Activated T-helper 2 cell treated with anti-CD3 and anti-CD28 coated beads, Interferon-gamma antibody, Interleukin-2, Interleukin-4, amounts not matched to agents 10 μg/mL and 5 μg/mL and 100 μg/mL, durations not matched to agents 14 hours and 24 hours and 36 hours (primary cell): ENCODE results near the gene TFF2. TPM values are rescaled to one million over a fixed set of nuclear protein-coding genes. Genes with fewer than 3 reads are reported as not detected.

Experiments used
- DNase-seq: peaks from one replicate; pipeline ENCODE4 v3.0.0; 2021; ENCODE audit warnings: low spot score
- H3K27ac Mint-ChIP-seq: one replicate; pipeline ENCODE4 v1.8.0; 2021; ENCODE audit warnings: mixed read lengths
- H3K27me3 Mint-ChIP-seq: one replicate; pipeline ENCODE4 v1.8.0; 2021; ENCODE audit warnings: low read depth, mixed read lengths
- H3K36me3 Mint-ChIP-seq: one replicate; pipeline ENCODE4 v1.8.0; 2021; ENCODE audit warnings: low read depth, mixed read lengths
- H3K4me1 Mint-ChIP-seq: one replicate; pipeline ENCODE4 v1.8.0; 2021; ENCODE audit warnings: low read depth, mixed read lengths
- H3K4me3 Mint-ChIP-seq: one replicate; pipeline ENCODE4 v1.8.0; 2021; ENCODE audit warnings: low read depth, mild to moderate bottlenecking, moderate library complexity, mixed read lengths
- H3K9me3 Mint-ChIP-seq: one replicate; pipeline ENCODE4 v1.8.0; 2021; ENCODE audit warnings: mixed read lengths
- intact Hi-C: fragments of 100-400 bp; cut with micrococcal nuclease; formaldehyde crosslinking; loops from one replicate; pipeline ENCODE4 v1.15.1; 2023
- total RNA-seq: library from RNA; stranded (reverse); gene quantifications from 2 replicates; pipeline ENCODE4 v1.2.3, GENCODE V29; 2022

Gene TFF2
- total RNA-seq, 1 donor from 2014 or later: not detected

DNA sequence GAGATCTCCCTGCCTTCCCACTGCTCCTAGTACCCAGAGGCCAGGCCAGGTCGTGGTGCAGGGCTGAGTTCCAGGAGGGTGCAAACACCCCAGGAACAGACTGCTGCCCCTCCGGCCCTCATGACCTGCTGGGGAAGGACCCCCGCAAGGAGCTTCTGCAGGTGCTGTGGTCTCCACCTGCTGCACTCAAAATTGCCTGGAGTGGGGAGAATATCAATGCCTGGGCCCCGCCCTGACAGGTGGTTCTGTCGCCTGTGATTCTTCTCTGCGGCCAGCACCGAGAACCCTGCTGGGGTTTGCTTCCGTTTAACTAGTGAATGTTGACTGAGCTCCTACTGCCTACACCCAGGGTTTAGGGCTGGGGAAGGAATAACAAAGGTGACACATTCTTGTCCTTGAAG, 33.5 kb downstream of the TFF2 start:
- intact Hi-C loops: loop anchor here (10.0 kb wide), 1 partner anchor 217 kb away; no protein-coding TSS in a partner anchor
- Mint-ChIP-seq H3K4me1 (peaks cover 5% of the 10 kb centered on the region), H3K36me3 (no peaks in the 10 kb centered on the region), H3K9me3 (no peaks in the 10 kb centered on the region), H3K27me3 (no peaks in the 10 kb centered on the region), H3K27ac (no peak overlapping the region), H3K4me3 (no peak overlapping the region)
- DNase-seq: no peak

GRCh38 chr21:42316891-42317290, 33.9 kb downstream of the TFF2 start:
- no peak overlapping the region for H3K4me3 Mint-ChIP-seq
- no peak overlapping the region for H3K27ac Mint-ChIP-seq
- DNase-seq: no peak
- intact Hi-C loops: loop anchor here (10.0 kb wide), 1 partner anchor 218 kb away; no protein-coding TSS in a partner anchor
- no peaks in the 10 kb centered on the region for H3K27me3 Mint-ChIP-seq
- peaks cover 5% of the 10 kb centered on the region for H3K4me1 Mint-ChIP-seq
- no peaks in the 10 kb centered on the region for H3K9me3 Mint-ChIP-seq
- H3K36me3 Mint-ChIP-seq: no peaks in the 10 kb centered on the region

DNA sequence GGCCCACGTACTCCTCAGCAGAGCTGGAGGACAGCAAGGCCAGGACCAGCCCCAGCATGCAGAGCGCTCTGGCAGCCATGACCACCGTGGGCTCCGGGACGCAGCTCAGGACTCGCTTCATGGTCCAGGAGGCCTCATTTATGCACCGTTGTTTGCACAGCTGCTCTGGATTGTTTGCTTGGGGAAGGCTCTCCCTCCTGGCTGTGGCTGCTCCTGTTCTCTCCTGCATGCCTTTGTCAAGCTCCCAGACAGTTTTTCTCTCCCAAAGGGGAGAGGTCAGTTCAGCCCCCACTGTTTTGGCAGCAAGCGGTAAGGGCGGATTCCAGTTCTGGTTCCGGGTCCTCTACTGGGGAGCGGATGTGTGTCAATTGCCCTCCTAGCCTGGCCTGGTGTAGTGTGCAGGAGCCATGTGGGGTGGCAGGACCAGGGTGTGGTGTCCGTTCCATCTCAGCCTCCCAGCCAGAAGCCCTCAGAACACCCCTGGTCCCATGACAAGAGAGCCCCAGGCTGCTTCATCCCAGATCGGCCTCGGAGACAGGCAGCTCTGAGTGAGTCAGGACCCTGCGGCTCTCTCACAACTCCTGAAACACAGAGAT, 35.4 kb downstream of the TFF2 start, which contains the start of gene TFF3:
TFF3 (minus strand) TSS at position 114 of the 596 bp plus-strand sequence; CDS start at position 79, 35 bp downstream.
- intact Hi-C loops: loop anchor here (10.0 kb wide), 1 partner anchor 219 kb away; no protein-coding TSS in a partner anchor
- Mint-ChIP-seq H3K27ac (no peak within 1 kb of the TSS), H3K9me3 (no peaks in the 10 kb centered on the region), H3K4me1 (peaks cover 5% of the 10 kb centered on the region), H3K27me3 (no peaks in the 10 kb centered on the region), H3K4me3 (no peak within 1 kb of the TSS), H3K36me3 (no peaks in the 10 kb centered on the region)
- no peak for DNase-seq

GRCh38 chr21:42314616-42315295, 36.0 kb downstream of the TFF2 start:
- Mint-ChIP-seq H3K27ac (no peak overlapping the region), H3K9me3 (no peaks in the 10 kb centered on the region), H3K4me1 (peaks cover 5% of the 10 kb centered on the region), H3K27me3 (no peaks in the 10 kb centered on the region), H3K4me3 (no peak overlapping the region), H3K36me3 (no peaks in the 10 kb centered on the region)
- intact Hi-C loops: loop anchor here (10.0 kb wide), 1 partner anchor 220 kb away; no protein-coding TSS in a partner anchor
- no peak for DNase-seq

- no peak for DNase-seq
- Mint-ChIP-seq H3K27me3 (no peaks in the 10 kb centered on the region), H3K36me3 (no peaks in the 10 kb centered on the region), H3K27ac (no peak overlapping the region), H3K9me3 (no peaks in the 10 kb centered on the region), H3K4me1 (peaks cover 2% of the 10 kb centered on the region), H3K4me3 (no peak overlapping the region)
- intact Hi-C loops: loop anchor here (10.0 kb wide), 1 partner anchor 221 kb away; no protein-coding TSS in a partner anchor
Observed at GRCh38 chr21:42313501-42313969, 37.3 kb downstream of the TFF2 start.

DNA sequence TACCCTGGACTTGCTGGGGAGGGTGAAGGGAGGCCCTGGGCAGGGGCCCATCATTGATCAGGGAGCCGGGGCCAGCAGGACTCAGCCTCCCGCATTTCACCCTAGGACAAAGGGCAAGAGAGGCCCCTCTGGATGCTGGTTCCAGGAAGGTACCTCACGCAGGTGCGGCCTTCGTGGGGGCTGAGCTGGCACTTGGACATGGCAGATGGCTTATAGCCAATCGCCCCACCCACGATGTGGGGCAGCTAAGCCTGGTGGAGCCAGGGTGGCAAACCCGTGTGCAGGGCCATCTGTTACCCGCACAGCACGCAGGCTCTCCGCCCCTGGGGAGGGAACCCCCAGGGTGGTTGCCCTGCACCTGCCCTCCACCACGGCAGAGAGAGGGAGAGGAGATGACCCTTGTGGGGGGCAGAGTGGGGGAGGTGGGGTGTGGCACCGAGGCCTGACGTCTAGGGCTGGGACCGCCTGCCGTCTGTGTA, 38.1 kb downstream of the TFF2 start:
- Mint-ChIP-seq H3K9me3 (no peaks in the 10 kb centered on the region), H3K4me1 (peaks cover 2% of the 10 kb centered on the region), H3K27ac (no peak overlapping the region), H3K36me3 (no peaks in the 10 kb centered on the region), H3K4me3 (no peak overlapping the region), H3K27me3 (no peaks in the 10 kb centered on the region)
- no peak for DNase-seq
- intact Hi-C loops: loop anchor here (10.0 kb wide), 1 partner anchor 222 kb away; no protein-coding TSS in a partner anchor

DNA sequence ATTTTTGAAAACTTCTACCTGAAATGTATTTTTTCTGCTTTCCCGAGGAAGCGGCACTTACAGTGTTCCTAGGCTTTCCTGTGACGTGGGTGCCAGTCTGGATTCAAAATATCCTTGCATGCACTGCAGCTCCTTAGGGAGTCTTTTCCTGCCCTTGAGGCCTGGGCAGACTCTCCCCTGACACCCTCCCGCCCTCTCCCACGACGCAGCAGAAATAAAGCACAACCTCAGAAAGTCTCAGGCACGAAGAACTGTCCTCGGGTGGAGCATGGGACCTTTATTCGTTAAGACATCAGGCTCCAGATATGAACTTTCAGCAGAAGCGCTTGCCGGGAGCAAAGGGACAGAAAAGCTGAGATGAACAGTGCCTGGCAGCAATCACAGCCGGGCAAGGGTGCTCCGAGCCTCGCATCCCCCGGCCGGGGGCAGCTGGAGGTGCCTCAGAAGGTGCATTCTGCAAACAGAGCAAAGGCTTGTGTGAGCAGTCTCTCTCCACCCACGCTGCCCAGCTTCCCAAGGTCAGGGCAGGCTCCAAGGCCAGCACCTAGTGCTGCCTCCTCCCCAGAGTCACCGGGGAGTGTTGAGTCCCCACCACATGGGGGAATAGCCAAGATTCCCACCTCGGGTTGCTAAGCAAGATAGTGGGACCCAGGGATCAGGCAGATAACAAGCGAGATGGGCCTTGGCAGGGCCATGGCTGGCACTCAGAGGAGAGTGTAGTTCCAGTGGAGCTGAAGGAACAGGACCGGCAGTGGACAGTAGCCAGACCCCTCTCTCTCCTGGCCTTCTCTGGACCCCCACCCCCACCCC, 38.8 kb downstream of the TFF2 start:
- Mint-ChIP-seq H3K4me3 (no peak overlapping the region), H3K27ac (no peak overlapping the region), H3K9me3 (no peaks in the 10 kb centered on the region), H3K36me3 (no peaks in the 10 kb centered on the region), H3K27me3 (peaks cover 4% of the 10 kb centered on the region), H3K4me1 (peaks cover 2% of the 10 kb centered on the region)
- DNase-seq: no peak
- intact Hi-C loops: loop anchor here (10.0 kb wide), 1 partner anchor 223 kb away; no protein-coding TSS in a partner anchor

- H3K27ac Mint-ChIP-seq: no peak overlapping the region
- H3K27me3 Mint-ChIP-seq: peaks cover 8% of the 10 kb centered on the region
- peaks cover 2% of the 10 kb centered on the region for H3K4me1 Mint-ChIP-seq
- H3K36me3 Mint-ChIP-seq: no peaks in the 10 kb centered on the region
- no peak overlapping the region for H3K4me3 Mint-ChIP-seq
- intact Hi-C loops: loop anchor here (10.0 kb wide), 1 partner anchor 224 kb away; no protein-coding TSS in a partner anchor
- DNase-seq: no peak
- no peaks in the 10 kb centered on the region for H3K9me3 Mint-ChIP-seq
Observed at GRCh38 chr21:42311160-42311559, 39.6 kb downstream of the TFF2 start.

DNA sequence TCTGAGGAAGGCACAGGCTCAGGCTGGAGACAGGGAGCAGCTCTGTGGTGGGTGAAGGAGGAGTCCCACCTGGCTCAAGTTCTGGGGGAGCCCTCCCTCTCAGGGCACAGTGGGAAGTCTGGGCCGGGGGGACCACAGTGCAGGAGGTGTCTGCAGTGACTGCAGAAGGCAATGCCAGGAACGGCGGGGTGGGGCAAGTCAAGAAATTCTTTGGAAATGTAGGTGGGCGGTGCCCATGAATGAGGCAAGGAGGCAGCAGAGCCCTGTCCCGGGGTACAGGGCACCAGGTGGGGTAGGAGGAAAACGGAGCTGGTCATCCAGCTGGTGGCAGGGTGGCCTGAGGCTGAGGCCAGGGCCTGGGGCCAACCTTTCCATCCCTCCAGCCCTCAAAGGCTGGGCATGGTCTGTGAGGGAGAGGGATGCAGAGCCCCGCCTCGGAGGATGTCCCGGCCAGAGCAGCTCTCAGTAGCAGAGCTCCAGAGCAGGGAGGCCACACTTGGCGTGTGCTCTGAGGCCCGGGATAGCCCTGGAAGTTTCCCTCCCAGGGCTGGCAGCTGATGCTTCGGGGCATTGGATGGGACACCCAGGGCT, 40.3 kb downstream of the TFF2 start:
- no peak overlapping the region for H3K4me3 Mint-ChIP-seq

DNA sequence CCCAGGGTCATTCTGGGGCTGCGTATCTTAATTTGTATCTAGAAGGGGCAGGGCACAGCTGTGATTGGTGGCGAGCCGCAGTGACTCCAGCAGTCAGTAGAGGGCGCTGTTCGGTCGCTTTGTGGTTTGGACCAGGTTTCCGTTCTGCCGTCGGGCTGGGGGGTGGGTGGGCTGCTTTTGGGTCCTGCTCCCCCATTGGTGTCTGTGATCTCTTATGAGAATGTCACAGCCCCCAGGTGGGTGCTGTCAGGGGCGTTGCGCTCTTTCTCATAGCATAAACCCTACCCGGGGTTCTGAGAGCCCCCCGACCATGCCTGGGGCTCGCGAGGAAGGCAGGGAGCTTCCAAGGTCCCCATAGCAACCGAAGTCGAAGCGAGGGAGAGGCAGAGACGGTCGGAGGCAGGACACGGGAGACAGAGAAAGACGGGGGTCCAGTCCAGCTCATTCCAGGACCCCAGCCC, 41.0 kb downstream of the TFF2 start:
- Mint-ChIP-seq H3K9me3 (no peaks in the 10 kb centered on the region), H3K27me3 (peaks cover 8% of the 10 kb centered on the region), H3K36me3 (no peaks in the 10 kb centered on the region), H3K4me1 (peaks cover 2% of the 10 kb centered on the region), H3K27ac (no peak overlapping the region), H3K4me3 (no peak overlapping the region)
- DNase-seq: peak; percentile 66
- intact Hi-C loops: loop anchor here (1.0 to 10.0 kb wide), 2 partner anchors 141 to 225 kb away; no protein-coding TSS in a partner anchor

More for the DNA sequence above, 40.3 kb downstream of the TFF2 start:
- Mint-ChIP-seq H3K4me1 (peaks cover 2% of the 10 kb centered on the region), H3K9me3 (no peaks in the 10 kb centered on the region), H3K36me3 (no peaks in the 10 kb centered on the region), H3K27ac (no peak overlapping the region), H3K27me3 (peaks cover 8% of the 10 kb centered on the region)
- intact Hi-C loops: loop anchor here (10.0 kb wide), 1 partner anchor 224 kb away; no protein-coding TSS in a partner anchor
- no peak for DNase-seq

- Mint-ChIP-seq H3K9me3 (no peaks in the 10 kb centered on the region), H3K4me1 (peaks cover 2% of the 10 kb centered on the region), H3K4me3 (no peak overlapping the region)
Observed at GRCh38 chr21:42308914-42309752, 41.7 kb downstream of the TFF2 start.

More at GRCh38 chr21:42308914-42309752, 41.7 kb downstream of the TFF2 start:
- no peak overlapping the region for H3K27ac Mint-ChIP-seq
- peaks cover 8% of the 10 kb centered on the region for H3K27me3 Mint-ChIP-seq
- no peaks in the 10 kb centered on the region for H3K36me3 Mint-ChIP-seq
- no peak for DNase-seq
- intact Hi-C loops: loop anchor here (1.0 kb wide), 1 partner anchor 141 kb away; no protein-coding TSS in a partner anchor
